Activated CD4-positive, alpha-beta memory T cell treated with anti-CD3 and anti-CD28 coated beads for 36 hours (primary cell): Measurements from ENCODE around the gene CASP9. TPM values are rescaled to one million over a fixed set of nuclear protein-coding genes. Genes with fewer than 3 reads are reported as not detected.
"Not testable (repeated sequence)": the region's sequence is repeated elsewhere in the genome, so short reads cannot be mapped to it uniquely, and the experiment has no call there.

ENCODE experiments used
- CTCF ChIA-PET: fragments of 350-600 bp; sonication (Branson Sonifier 250); formaldehyde crosslinking; loops from one replicate; lab custom pipeline; 2021; ENCODE audit warnings: antibody characterized with exemption, inconsistent platforms; lab: Charles Lee
- POLR2A ChIA-PET: fragments of 350-600 bp; sonication (Branson Sonifier 250); formaldehyde crosslinking; loops from one replicate; lab custom pipeline; 2021; ENCODE audit warnings: antibody characterized with exemption; lab: Charles Lee
- DNase-seq: peaks from one replicate; pipeline ENCODE4 v3.0.0-alpha.2; 2020
- H3K27ac Mint-ChIP-seq: one replicate; pipeline ENCODE4 v1.8.0; 2021; ENCODE audit warnings: mixed read lengths
- H3K27me3 Mint-ChIP-seq: one replicate; pipeline ENCODE4 v1.8.0; 2021; ENCODE audit warnings: mixed read lengths
- H3K36me3 Mint-ChIP-seq: one replicate; pipeline ENCODE4 v1.8.0; 2021; ENCODE audit warnings: mixed read lengths
- H3K4me1 Mint-ChIP-seq: one replicate; pipeline ENCODE4 v1.8.0; 2021; ENCODE audit warnings: low read depth, mixed read lengths
- H3K4me3 Mint-ChIP-seq: one replicate; pipeline ENCODE4 v1.8.0; 2021; ENCODE audit warnings: mild to moderate bottlenecking, mixed read lengths
- H3K9me3 Mint-ChIP-seq: one replicate; pipeline ENCODE4 v1.8.0; 2021; ENCODE audit warnings: mixed read lengths
- intact Hi-C: fragments of 100-400 bp; cut with micrococcal nuclease; formaldehyde crosslinking; loops from one replicate; pipeline ENCODE4 v1.15.1; 2023
- total RNA-seq, 2 experiments: library from RNA; stranded (reverse); gene quantifications; one replicate each; pipeline ENCODE4 v1.2.3, GENCODE V29; 2021

The CASP9 gene
- total RNA-seq, 2 experiments from 2014 or later = 10.5 to 11.5 TPM

GRCh38 chr1:15488371-15488770 is 35.6 kb downstream of the CASP9 start:
- Mint-ChIP-seq H3K4me3 (no peak overlapping the region), H3K9me3 (no peaks in the 10 kb centered on the region), H3K27me3 (no peaks in the 10 kb centered on the region), H3K27ac (no peak overlapping the region), H3K36me3 (peaks cover 8% of the 10 kb centered on the region), H3K4me1 (no peaks in the 10 kb centered on the region)
- intact Hi-C loops = no loop called here
- no peak for DNase-seq
- CTCF ChIA-PET = no interaction called here
- POLR2A ChIA-PET = no interaction called here

- H3K9me3 Mint-ChIP-seq, H3K36me3 Mint-ChIP-seq, H3K4me1 Mint-ChIP-seq, H3K27me3 Mint-ChIP-seq, intact Hi-C loops, H3K27ac Mint-ChIP-seq, DNase-seq, CTCF ChIA-PET, H3K4me3 Mint-ChIP-seq: not testable (repeated sequence)
- POLR2A ChIA-PET = interaction anchor here (0.8 kb wide), 1 partner anchor 114 kb away, joined by 4 read pairs; no protein-coding TSS in a partner anchor
Measured at GRCh38 chr1:15486844-15487610, 37.0 kb downstream of the CASP9 start.

- H3K4me1 Mint-ChIP-seq = no peaks in the 10 kb centered on the region
- no peak overlapping the region for H3K4me3 Mint-ChIP-seq
- no peak for DNase-seq
- H3K27me3 Mint-ChIP-seq = no peaks in the 10 kb centered on the region
- peaks cover 6% of the 10 kb centered on the region for H3K36me3 Mint-ChIP-seq
- no peak overlapping the region for H3K27ac Mint-ChIP-seq
- POLR2A ChIA-PET = no interaction called here
- CTCF ChIA-PET = no interaction called here
- intact Hi-C loops = no loop called here
- no peaks in the 10 kb centered on the region for H3K9me3 Mint-ChIP-seq
Measured at GRCh38 chr1:15485636-15486035, 38.4 kb downstream of the CASP9 start.

- H3K36me3 Mint-ChIP-seq, H3K4me3 Mint-ChIP-seq, H3K9me3 Mint-ChIP-seq, CTCF ChIA-PET, H3K4me1 Mint-ChIP-seq, DNase-seq, intact Hi-C loops, H3K27ac Mint-ChIP-seq, POLR2A ChIA-PET, H3K27me3 Mint-ChIP-seq: not testable (repeated sequence)
Measured at GRCh38 chr1:15484443-15484842, 39.6 kb downstream of the CASP9 start.

- intact Hi-C loops = no loop called here
- H3K27me3 Mint-ChIP-seq = no peaks in the 10 kb centered on the region
- no peak overlapping the region for H3K4me3 Mint-ChIP-seq
- POLR2A ChIA-PET = no interaction called here
- H3K4me1 Mint-ChIP-seq = no peaks in the 10 kb centered on the region
- H3K36me3 Mint-ChIP-seq = peaks cover 6% of the 10 kb centered on the region
- no peaks in the 10 kb centered on the region for H3K9me3 Mint-ChIP-seq
- DNase-seq = no peak
- H3K27ac Mint-ChIP-seq = no peak overlapping the region
- CTCF ChIA-PET = no interaction called here
Measured at GRCh38 chr1:15483971-15484370, 40.0 kb downstream of the CASP9 start.

- H3K36me3 Mint-ChIP-seq, POLR2A ChIA-PET, H3K9me3 Mint-ChIP-seq, DNase-seq, H3K4me3 Mint-ChIP-seq, H3K27me3 Mint-ChIP-seq, H3K4me1 Mint-ChIP-seq, intact Hi-C loops, CTCF ChIA-PET, H3K27ac Mint-ChIP-seq: not testable (repeated sequence)
Measured at GRCh38 chr1:15482983-15483543, 41.0 kb downstream of the CASP9 start.

- H3K9me3 Mint-ChIP-seq, H3K27me3 Mint-ChIP-seq, DNase-seq, H3K4me1 Mint-ChIP-seq, H3K4me3 Mint-ChIP-seq, POLR2A ChIA-PET, H3K36me3 Mint-ChIP-seq, intact Hi-C loops, H3K27ac Mint-ChIP-seq, CTCF ChIA-PET: not testable (repeated sequence)
Measured at GRCh38 chr1:15482455-15482854, 41.6 kb downstream of the CASP9 start.

- Mint-ChIP-seq H3K9me3 (no peaks in the 10 kb centered on the region), H3K36me3 (no peaks in the 10 kb centered on the region), H3K4me3 (no peak overlapping the region), H3K4me1 (no peaks in the 10 kb centered on the region), H3K27me3 (no peaks in the 10 kb centered on the region), H3K27ac (no peak overlapping the region)
- intact Hi-C loops = no loop called here
- CTCF ChIA-PET = no interaction called here
- no peak for DNase-seq
- POLR2A ChIA-PET = no interaction called here
Measured at GRCh38 chr1:15479654-15480347, 44.2 kb downstream of the CASP9 start.

- no peaks in the 10 kb centered on the region for H3K27me3 Mint-ChIP-seq
- no peaks in the 10 kb centered on the region for H3K4me1 Mint-ChIP-seq
- intact Hi-C loops = no loop called here
- no peak overlapping the region for H3K4me3 Mint-ChIP-seq
- no peaks in the 10 kb centered on the region for H3K9me3 Mint-ChIP-seq
- no peak for DNase-seq
- no peaks in the 10 kb centered on the region for H3K36me3 Mint-ChIP-seq
- CTCF ChIA-PET = no interaction called here
- no peak overlapping the region for H3K27ac Mint-ChIP-seq
- POLR2A ChIA-PET = no interaction called here
Measured at GRCh38 chr1:15477646-15478212, 46.3 kb downstream of the CASP9 start.

- ChIA-PET POLR2A (no interaction called here), CTCF (no interaction called here)
- H3K27me3 Mint-ChIP-seq = no peaks in the 10 kb centered on the region
- no peaks in the 10 kb centered on the region for H3K36me3 Mint-ChIP-seq
- no peaks in the 10 kb centered on the region for H3K9me3 Mint-ChIP-seq
- H3K27ac Mint-ChIP-seq = no peak overlapping the region
- H3K4me1 Mint-ChIP-seq = no peaks in the 10 kb centered on the region
- no peak for DNase-seq
- intact Hi-C loops = no loop called here
- no peak overlapping the region for H3K4me3 Mint-ChIP-seq
Measured at GRCh38 chr1:15476927-15477326, 47.1 kb downstream of the CASP9 start.

- intact Hi-C loops = loop anchor here (2.0 kb wide), 1 partner anchor 37 kb away; the partner anchor contains the start of gene CTRC
- Mint-ChIP-seq H3K27ac (no peak within 1 kb of the TSS), H3K4me1 (no peaks in the 10 kb centered on the region), H3K4me3 (no peak within 1 kb of the TSS), H3K27me3 (no peaks in the 10 kb centered on the region), H3K9me3 (no peaks in the 10 kb centered on the region), H3K36me3 (no peaks in the 10 kb centered on the region)
- CTCF ChIA-PET = no interaction called here
- no peak for DNase-seq
- POLR2A ChIA-PET = no interaction called here
Measured at GRCh38 chr1:15475752-15476314, 48.2 kb downstream of the CASP9 start, which contains the start of gene CELA2B. Gene CELA2B, plus strand, starts transcription at chr1:15476104. Its CDS starts 22 bp downstream, at chr1:15476126.

GRCh38 chr1:15472587-15472986 is 51.4 kb downstream of the CASP9 start:
- H3K27me3 Mint-ChIP-seq = no peaks in the 10 kb centered on the region

More at GRCh38 chr1:15472587-15472986, 51.4 kb downstream of the CASP9 start:
- CTCF ChIA-PET = interaction anchor here (0.5 kb wide), 1 partner anchor 164 kb away, joined by 4 read pairs; no protein-coding TSS in a partner anchor
- no peaks in the 10 kb centered on the region for H3K36me3 Mint-ChIP-seq
- H3K4me3 Mint-ChIP-seq = no peak overlapping the region
- no peaks in the 10 kb centered on the region for H3K9me3 Mint-ChIP-seq
- no peaks in the 10 kb centered on the region for H3K4me1 Mint-ChIP-seq
- H3K27ac Mint-ChIP-seq = no peak overlapping the region
- no peak for DNase-seq
- POLR2A ChIA-PET = no interaction called here
- intact Hi-C loops = no loop called here
